OCI-LY1 (cell line): ENCODE measurements around the gene RNF44.

Experiments used
- EZH2 ChIP-seq: fragments of 200-600 bp; sonication (generic), shearing (Covaris generic); IDR thresholded peaks from 2 replicates; pipeline ENCODE4 v1.8.0; 2017; ENCODE audit warnings: borderline replicate concordance, mixed run types, mild to moderate bottlenecking, antibody characterized with exemption, low read length, moderate library complexity, mixed read lengths
- TF ChIP-seq, protein P1 (sequence below): fragments of 200-600 bp; sonication (generic), shearing (Covaris generic); IDR thresholded peaks from 2 replicates; pipeline ENCODE4 v1.5.1; 2017; ENCODE audit warnings: mild to moderate bottlenecking, antibody characterized with exemption, low read length, moderate library complexity, mixed read lengths

- TF ChIP-seq, protein P1, sequence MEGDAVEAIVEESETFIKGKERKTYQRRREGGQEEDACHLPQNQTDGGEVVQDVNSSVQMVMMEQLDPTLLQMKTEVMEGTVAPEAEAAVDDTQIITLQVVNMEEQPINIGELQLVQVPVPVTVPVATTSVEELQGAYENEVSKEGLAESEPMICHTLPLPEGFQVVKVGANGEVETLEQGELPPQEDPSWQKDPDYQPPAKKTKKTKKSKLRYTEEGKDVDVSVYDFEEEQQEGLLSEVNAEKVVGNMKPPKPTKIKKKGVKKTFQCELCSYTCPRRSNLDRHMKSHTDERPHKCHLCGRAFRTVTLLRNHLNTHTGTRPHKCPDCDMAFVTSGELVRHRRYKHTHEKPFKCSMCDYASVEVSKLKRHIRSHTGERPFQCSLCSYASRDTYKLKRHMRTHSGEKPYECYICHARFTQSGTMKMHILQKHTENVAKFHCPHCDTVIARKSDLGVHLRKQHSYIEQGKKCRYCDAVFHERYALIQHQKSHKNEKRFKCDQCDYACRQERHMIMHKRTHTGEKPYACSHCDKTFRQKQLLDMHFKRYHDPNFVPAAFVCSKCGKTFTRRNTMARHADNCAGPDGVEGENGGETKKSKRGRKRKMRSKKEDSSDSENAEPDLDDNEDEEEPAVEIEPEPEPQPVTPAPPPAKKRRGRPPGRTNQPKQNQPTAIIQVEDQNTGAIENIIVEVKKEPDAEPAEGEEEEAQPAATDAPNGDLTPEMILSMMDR, result no peak
- TF ChIP-seq EZH2, result no peak
Measured at GRCh38 chr5:176538989-176539384, 1.8 kb upstream of the RNF44 start.
